Measurements from ENCODE around the gene MSS51.
"Not testable (repeated sequence)": the region's sequence is repeated elsewhere in the genome, so short reads cannot be mapped to it uniquely, and the experiment has no call there.

Gene MSS51

GRCh38 chr10:73413528-73414229 lies 19.7 kb downstream of the MSS51 start, which contains the start of gene ANXA7:
Gene ANXA7, minus strand, starts transcription at chr10:73414058. Its CDS starts 13,202 bp downstream, at chr10:73400856.
- peak; percentile 58 to 78 for DNase-seq

GRCh38 chr10:73413108-73413527 lies 20.2 kb downstream of the MSS51 start:
- peak in 1 of 2 experiments; percentile 15 for DNase-seq

GRCh38 chr10:73410897-73411296 lies 22.5 kb downstream of the MSS51 start:
- DNase-seq: no peak

- DNase-seq: no peak
Observed at GRCh38 chr10:73408978-73409521, 24.3 kb downstream of the MSS51 start.

- no peak for DNase-seq
Observed at GRCh38 chr10:73408061-73408460, 25.3 kb downstream of the MSS51 start.

- DNase-seq: no peak
Observed at GRCh38 chr10:73407495-73407894, 25.9 kb downstream of the MSS51 start.

- DNase-seq: no peak
Observed at GRCh38 chr10:73406846-73407245, 26.5 kb downstream of the MSS51 start.

GRCh38 chr10:73405556-73405955 lies 27.8 kb downstream of the MSS51 start:
- DNase-seq: no peak

GRCh38 chr10:73404690-73405089 lies 28.7 kb downstream of the MSS51 start:
- DNase-seq: no peak

GRCh38 chr10:73401636-73402035 lies 31.7 kb downstream of the MSS51 start:
- DNase-seq: no peak

- DNase-seq: no peak
Observed at GRCh38 chr10:73399063-73399462, 34.3 kb downstream of the MSS51 start.

- no peak for DNase-seq
Observed at GRCh38 chr10:73398024-73398423, 35.3 kb downstream of the MSS51 start.

- not testable (repeated sequence) for DNase-seq
Observed at GRCh38 chr10:73394325-73394724, 39.0 kb downstream of the MSS51 start.

GRCh38 chr10:73388228-73388627 lies 45.1 kb downstream of the MSS51 start:
- DNase-seq: no peak

- no peak for DNase-seq
Observed at GRCh38 chr10:73386583-73386982, 46.8 kb downstream of the MSS51 start.

GRCh38 chr10:73379064-73379748 lies 54.2 kb downstream of the MSS51 start:
- DNase-seq: no peak

GRCh38 chr10:73376679-73377078 lies 56.7 kb downstream of the MSS51 start:
- DNase-seq: no peak

All from NCI-H187 (cell line).